Measurements from ENCODE around the gene MED13L. TPM values are rescaled to one million over a fixed set of nuclear protein-coding genes. Genes with fewer than 3 reads are reported as not detected.

Gene MED13L
- polyA plus RNA-seq, 1 donor (not counting 4 experiments of a cell fraction or from before 2014, with no cell fraction given), result 31.7 TPM

- Histone ChIP-seq H2AFZ (ENCODE audit: control insufficient read depth, low read length) (no peak overlapping the region), H3K4me1 (ENCODE audit: control insufficient read depth, extremely low read depth, insufficient read depth, low read length) (peaks cover 2% of the 10 kb centered on the region), H4K20me1 (ENCODE audit: control insufficient read depth, extremely low read depth, insufficient read depth, low read length) (peaks cover 6% of the 10 kb centered on the region), H3K9me3 (ENCODE audit: control insufficient read depth, low read depth, low read length) (no peaks in the 10 kb centered on the region), H3K9ac (ENCODE audit: control insufficient read depth, extremely low read depth, insufficient read depth, low read length) (no peak overlapping the region), H3K4me2 (ENCODE audit: control insufficient read depth, extremely low read depth, insufficient read depth, low read depth, low read length) (no peak overlapping the region), H3K9me1 (ENCODE audit: control insufficient read depth, extremely low read depth, insufficient read depth, low read length) (no peaks in the 10 kb centered on the region), H3K27ac (ENCODE audit: control insufficient read depth, insufficient read depth, low read length) (no peak overlapping the region), H3K4me3 (ENCODE audit: control insufficient read depth in 2 of 3, extremely low read depth in 1 of 3, insufficient read depth in 2 of 3, low read depth in 1 of 3, low read length in 3 of 3) (no peak overlapping the region), H3K36me3 (ENCODE audit: control insufficient read depth in 2 of 2, extremely low read depth in 1 of 2, insufficient read depth in 2 of 2, low read length in 2 of 2) (no peaks in the 10 kb centered on the region), H3K27me3 (ENCODE audit: control insufficient read depth, extremely low read depth, insufficient read depth, low read length) (no peaks in the 10 kb centered on the region), H3K79me2 (ENCODE audit: control insufficient read depth, insufficient read depth, low read length) (peaks cover 90% of the 10 kb centered on the region)
- no peak for DNase-seq (ENCODE audit: low read depth, low spot score)
- TF ChIP-seq CTCF (optimal IDR thresholded peaks at IDR 0.05 in 1 of 3, IDR thresholded peaks at IDR 0.05 in 1 of 3, conservative IDR thresholded peaks at IDR 0.05 in 1 of 3; ENCODE audit: extremely low read depth in 1 of 3, insufficient read depth in 2 of 3, low read length in 3 of 3) (no peak), EZH2 (IDR thresholded peaks at IDR 0.05; ENCODE audit: low read length) (no peak)
- FAIRE-seq, result no peak
- dilution Hi-C loops (cut with MboI; ENCODE audit: extremely low pct_ligation_motif_present, low sequenced_read_pairs), result no loop called here
Measured at GRCh38 chr12:116155383-116155782, 122.1 kb downstream of the MED13L start.

- H3K27me3 ChIP-seq (ENCODE audit: control insufficient read depth, extremely low read depth, insufficient read depth, low read length), result no peaks in the 10 kb centered on the region
- DNase-seq (ENCODE audit: low read depth, low spot score) (no peak), FAIRE-seq (no peak)
- no peaks in the 10 kb centered on the region for H3K36me3 ChIP-seq (ENCODE audit: control insufficient read depth in 2 of 2, extremely low read depth in 1 of 2, insufficient read depth in 2 of 2, low read length in 2 of 2)
- dilution Hi-C loops (cut with MboI; ENCODE audit: extremely low pct_ligation_motif_present, low sequenced_read_pairs), result no loop called here
- H3K4me3 ChIP-seq (ENCODE audit: control insufficient read depth in 2 of 3, extremely low read depth in 1 of 3, insufficient read depth in 2 of 3, low read depth in 1 of 3, low read length in 3 of 3), result no peak overlapping the region
- no peaks in the 10 kb centered on the region for H3K9me3 ChIP-seq (ENCODE audit: control insufficient read depth, low read depth, low read length)
- no peak for TF ChIP-seq EZH2 (IDR thresholded peaks at IDR 0.05; ENCODE audit: low read length)
- TF ChIP-seq CTCF (optimal IDR thresholded peaks at IDR 0.05 in 1 of 3, IDR thresholded peaks at IDR 0.05 in 1 of 3, conservative IDR thresholded peaks at IDR 0.05 in 1 of 3; ENCODE audit: extremely low read depth in 1 of 3, insufficient read depth in 2 of 3, low read length in 3 of 3), result no peak
- H3K27ac ChIP-seq (ENCODE audit: control insufficient read depth, insufficient read depth, low read length), result no peak overlapping the region
- H3K4me1 ChIP-seq (ENCODE audit: control insufficient read depth, extremely low read depth, insufficient read depth, low read length), result no peaks in the 10 kb centered on the region
- no peaks in the 10 kb centered on the region for H3K9me1 ChIP-seq (ENCODE audit: control insufficient read depth, extremely low read depth, insufficient read depth, low read length)
- no peak overlapping the region for H3K4me2 ChIP-seq (ENCODE audit: control insufficient read depth, extremely low read depth, insufficient read depth, low read depth, low read length)
- peaks cover 90% of the 10 kb centered on the region for H3K79me2 ChIP-seq (ENCODE audit: control insufficient read depth, insufficient read depth, low read length)
- no peak overlapping the region for H3K9ac ChIP-seq (ENCODE audit: control insufficient read depth, extremely low read depth, insufficient read depth, low read length)
- no peak overlapping the region for H2AFZ ChIP-seq (ENCODE audit: control insufficient read depth, low read length)
- peaks cover 6% of the 10 kb centered on the region for H4K20me1 ChIP-seq (ENCODE audit: control insufficient read depth, extremely low read depth, insufficient read depth, low read length)
Measured at GRCh38 chr12:116153983-116154382, 123.5 kb downstream of the MED13L start.

All from keratinocyte (primary cell).